ENCODE results near the gene COX19. TPM values are rescaled to one million over a fixed set of nuclear protein-coding genes. Genes with fewer than 3 reads are reported as not detected.

The COX19 gene
- total RNA-seq, 1 experiment from 2014 or later: 11.6 TPM

DNA sequence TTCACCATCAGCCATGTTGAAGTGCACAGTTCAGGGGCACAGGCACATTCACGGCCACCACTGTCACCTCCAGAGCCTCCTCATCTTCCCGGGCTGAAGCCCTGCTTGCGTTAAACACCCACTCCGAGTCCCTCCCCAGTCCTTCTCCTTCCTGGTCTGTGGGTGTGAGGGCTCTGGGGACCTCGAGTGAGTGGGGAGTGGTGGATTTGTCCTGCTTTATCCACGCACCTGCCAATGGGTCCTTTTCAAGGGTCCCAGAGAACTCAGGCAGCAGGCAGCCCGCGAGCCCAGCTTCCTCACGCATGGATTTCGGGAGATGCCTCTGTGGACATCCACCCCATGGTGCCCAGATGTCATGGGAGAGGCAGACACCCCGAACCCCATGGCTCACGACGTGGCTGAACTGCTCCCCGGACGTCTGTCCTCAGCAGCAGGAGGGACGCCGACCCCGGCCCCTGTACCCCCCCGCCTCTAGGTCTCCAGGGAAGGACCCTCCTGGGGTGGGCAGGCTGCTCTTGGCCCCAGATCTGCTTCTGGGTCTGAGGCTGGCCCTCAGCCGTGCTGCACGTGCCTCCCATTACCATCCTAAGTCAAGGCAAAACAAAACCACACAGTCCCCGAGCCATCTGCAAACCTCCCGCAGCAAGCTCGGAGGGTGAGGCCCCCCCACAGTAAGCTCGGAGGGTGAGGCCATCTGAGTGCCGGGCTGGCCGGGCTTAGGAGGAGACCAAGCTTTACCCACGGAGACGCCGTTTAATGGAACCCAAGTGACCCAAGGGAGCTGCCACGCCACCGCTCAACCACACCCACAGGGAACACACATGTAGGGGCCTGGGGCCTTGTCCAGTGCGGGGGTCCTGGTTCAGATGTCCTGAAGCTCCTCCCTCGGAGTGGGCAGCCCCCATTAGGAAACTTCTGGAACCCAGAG is 16.6 kb upstream of the COX19 start:
- TF ChIP-seq EZH2 (IDR thresholded peaks at IDR 0.05; ENCODE audit: low read length, unreplicated experiment): no peak
- no peak for TF ChIP-seq EZH2phosphoT487 (IDR thresholded peaks at IDR 0.05; ENCODE audit: borderline replicate concordance, low read length)
- TF ChIP-seq, protein P1, sequence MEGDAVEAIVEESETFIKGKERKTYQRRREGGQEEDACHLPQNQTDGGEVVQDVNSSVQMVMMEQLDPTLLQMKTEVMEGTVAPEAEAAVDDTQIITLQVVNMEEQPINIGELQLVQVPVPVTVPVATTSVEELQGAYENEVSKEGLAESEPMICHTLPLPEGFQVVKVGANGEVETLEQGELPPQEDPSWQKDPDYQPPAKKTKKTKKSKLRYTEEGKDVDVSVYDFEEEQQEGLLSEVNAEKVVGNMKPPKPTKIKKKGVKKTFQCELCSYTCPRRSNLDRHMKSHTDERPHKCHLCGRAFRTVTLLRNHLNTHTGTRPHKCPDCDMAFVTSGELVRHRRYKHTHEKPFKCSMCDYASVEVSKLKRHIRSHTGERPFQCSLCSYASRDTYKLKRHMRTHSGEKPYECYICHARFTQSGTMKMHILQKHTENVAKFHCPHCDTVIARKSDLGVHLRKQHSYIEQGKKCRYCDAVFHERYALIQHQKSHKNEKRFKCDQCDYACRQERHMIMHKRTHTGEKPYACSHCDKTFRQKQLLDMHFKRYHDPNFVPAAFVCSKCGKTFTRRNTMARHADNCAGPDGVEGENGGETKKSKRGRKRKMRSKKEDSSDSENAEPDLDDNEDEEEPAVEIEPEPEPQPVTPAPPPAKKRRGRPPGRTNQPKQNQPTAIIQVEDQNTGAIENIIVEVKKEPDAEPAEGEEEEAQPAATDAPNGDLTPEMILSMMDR (conservative IDR thresholded peaks at IDR 0.05; ENCODE audit: low read depth, low read length): no peak
- DNase-seq (no peak), ATAC-seq (no peak)
- no peaks in the 10 kb centered on the region for H3K27me3 ChIP-seq (ENCODE audit: low read length)
- no peak overlapping the region for H3K27ac ChIP-seq (ENCODE audit: low read length)
- H3K4me3 ChIP-seq (ENCODE audit: low read length): no peak overlapping the region
- no peaks in the 10 kb centered on the region for H3F3A ChIP-seq (ENCODE audit: low read length, unreplicated experiment)
- H3K79me2 ChIP-seq (ENCODE audit: low read length): no peaks in the 10 kb centered on the region
- ChIA-PET POLR2A (ENCODE audit: unreplicated experiment) (interaction anchor here (0.5 kb wide), 1 partner anchor 83 kb away, joined by 17 read pairs; no protein-coding TSS in a partner anchor), CTCF (interaction anchor here (0.5 to 1.9 kb wide), 2 partner anchors 18 to 52 kb away, joined by 4 to 12 read pairs; partner anchors contain the start of gene GPR146)
- H4K20me1 ChIP-seq (ENCODE audit: low read length): no peaks in the 10 kb centered on the region
- no peaks in the 10 kb centered on the region for H3K4me1 ChIP-seq (ENCODE audit: insufficient read depth, low read length)
- no peaks in the 10 kb centered on the region for H3K36me3 ChIP-seq (ENCODE audit: low read depth, low read length)
- intact Hi-C loops (cut with micrococcal nuclease): loop anchor here (2.0 to 5.0 kb wide), 3 partner anchors 50 to 185 kb away; partner anchors contain the start of gene GPR146
- H3K9me3 ChIP-seq (ENCODE audit: low read length): no peaks in the 10 kb centered on the region
- no peaks in the 10 kb centered on the region for H3K9me2 ChIP-seq (replicated peaks; ENCODE audit: low read length)
- H3K4me2 ChIP-seq (ENCODE audit: low read length): no peak overlapping the region
- BruUV-seq (replicated peaks): no TSS peak
- H2AFZ ChIP-seq (ENCODE audit: low read length): no peak overlapping the region
- no peak overlapping the region for H3K9ac ChIP-seq (ENCODE audit: low read length)

GRCh38 chr7:990933-991728 is 15.8 kb upstream of the COX19 start:
- H3K9me3 ChIP-seq (ENCODE audit: low read length): no peaks in the 10 kb centered on the region
- no peak overlapping the region for H3K4me2 ChIP-seq (ENCODE audit: low read length)
- no TSS peak for BruUV-seq (replicated peaks)
- H3K9me2 ChIP-seq (replicated peaks; ENCODE audit: low read length): no peaks in the 10 kb centered on the region
- DNase-seq (no peak), ATAC-seq (no peak)
- intact Hi-C loops (cut with micrococcal nuclease): loop anchor here (5.0 kb wide), 1 partner anchor 51 kb away; the partner anchor contains the start of gene GPR146
- no peak overlapping the region for H3K27ac ChIP-seq (ENCODE audit: low read length)
- no peaks in the 10 kb centered on the region for H3K4me1 ChIP-seq (ENCODE audit: insufficient read depth, low read length)
- no peaks in the 10 kb centered on the region for H3K36me3 ChIP-seq (ENCODE audit: low read depth, low read length)
- no peaks in the 10 kb centered on the region for H4K20me1 ChIP-seq (ENCODE audit: low read length)
- H3K9ac ChIP-seq (ENCODE audit: low read length): no peak overlapping the region
- H3K4me3 ChIP-seq (ENCODE audit: low read length): no peak overlapping the region
- POLR2A ChIA-PET (ENCODE audit: unreplicated experiment): interaction anchor here (0.5 kb wide), 1 partner anchor 82 kb away, joined by 17 read pairs; no protein-coding TSS in a partner anchor
- no peaks in the 10 kb centered on the region for H3K79me2 ChIP-seq (ENCODE audit: low read length)
- H2AFZ ChIP-seq (ENCODE audit: low read length): no peak overlapping the region
- CTCF ChIA-PET: no interaction called here
- H3F3A ChIP-seq (ENCODE audit: low read length, unreplicated experiment): no peaks in the 10 kb centered on the region
- no peaks in the 10 kb centered on the region for H3K27me3 ChIP-seq (ENCODE audit: low read length)
- TF ChIP-seq EZH2phosphoT487 (IDR thresholded peaks at IDR 0.05; ENCODE audit: borderline replicate concordance, low read length): no peak
- TF ChIP-seq, protein P1 (conservative IDR thresholded peaks at IDR 0.05; ENCODE audit: low read depth, low read length): no peak
- TF ChIP-seq EZH2 (IDR thresholded peaks at IDR 0.05; ENCODE audit: low read length, unreplicated experiment): no peak

Data from PC-3 (cell line).